Measurements from ENCODE around the gene LPP.

The LPP gene

DNA sequence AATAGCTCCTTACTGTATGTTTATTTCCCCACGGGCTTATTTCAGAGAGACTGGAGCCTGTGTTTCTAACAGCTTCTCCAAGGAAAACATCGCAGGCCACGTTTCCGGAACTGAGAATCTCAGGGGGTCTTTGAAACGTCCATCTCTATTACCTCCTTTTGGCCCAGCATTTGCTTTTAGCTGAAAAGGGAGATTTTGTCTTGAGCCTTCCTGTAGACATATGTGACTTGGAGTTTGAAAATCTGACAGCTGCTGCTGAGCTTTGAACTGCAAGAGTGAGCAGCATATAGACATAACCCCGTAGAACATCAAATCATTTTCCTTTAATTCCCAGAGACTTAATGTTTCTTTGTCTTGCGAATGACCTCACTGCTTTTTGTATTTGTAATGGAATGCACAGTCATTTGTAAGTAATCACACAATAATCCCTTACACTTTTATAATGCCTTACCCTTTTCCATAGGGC lies 54.6 kb downstream of the LPP start:
- Histone ChIP-seq H3K79me2 (ENCODE audit: insufficient read depth, low read length) (peaks cover 26% of the 10 kb centered on the region), H3K36me3 (ENCODE audit: insufficient read depth, low read length) (no peaks in the 10 kb centered on the region), H3K4me1 (ENCODE audit: insufficient read depth, low read length) (no peaks in the 10 kb centered on the region), H3K9me3 (ENCODE audit: insufficient read depth, low read length, severe bottlenecking) (no peaks in the 10 kb centered on the region), H4K20me1 (ENCODE audit: insufficient read depth, low read length) (no peaks in the 10 kb centered on the region), H2AFZ (ENCODE audit: low read depth, low read length) (no peak overlapping the region), H3K27me3 (ENCODE audit: insufficient read depth, low read length, poor library complexity) (no peaks in the 10 kb centered on the region), H3K4me2 (ENCODE audit: insufficient read depth, low read length) (no peak overlapping the region), H3K27ac (ENCODE audit: low read length) (no peak overlapping the region), H3K4me3 (ENCODE audit: low read depth in 1 of 2, low read length in 2 of 2) (no peak overlapping the region), H3K9ac (ENCODE audit: low read depth, low read length) (no peak overlapping the region)
- ATAC-seq (ENCODE audit: insufficient read depth, low read depth) (no peak), DNase-seq (no peak)
- no peak for TF ChIP-seq EZH2 (IDR thresholded peaks at IDR 0.05; ENCODE audit: borderline replicate concordance, low read depth, low read length, severe bottlenecking)
- TF ChIP-seq CTCF (IDR thresholded peaks at IDR 0.05; ENCODE audit: borderline replicate concordance, extremely low read depth, low read length, poor library complexity, severe bottlenecking), result no peak

- H3K36me3 ChIP-seq (ENCODE audit: insufficient read depth, low read length), result no peaks in the 10 kb centered on the region
- H3K79me2 ChIP-seq (ENCODE audit: insufficient read depth, low read length), result peaks cover 23% of the 10 kb centered on the region
- no peaks in the 10 kb centered on the region for H4K20me1 ChIP-seq (ENCODE audit: insufficient read depth, low read length)
- DNase-seq (no peak), ATAC-seq (ENCODE audit: insufficient read depth, low read depth) (no peak)
- H3K9ac ChIP-seq (ENCODE audit: low read depth, low read length), result no peak overlapping the region
- H2AFZ ChIP-seq (ENCODE audit: low read depth, low read length), result no peak overlapping the region
- no peak overlapping the region for H3K4me3 ChIP-seq (ENCODE audit: low read depth in 1 of 2, low read length in 2 of 2)
- H3K4me2 ChIP-seq (ENCODE audit: insufficient read depth, low read length), result no peak overlapping the region
- no peaks in the 10 kb centered on the region for H3K9me3 ChIP-seq (ENCODE audit: insufficient read depth, low read length, severe bottlenecking)
- no peaks in the 10 kb centered on the region for H3K4me1 ChIP-seq (ENCODE audit: insufficient read depth, low read length)
- no peaks in the 10 kb centered on the region for H3K27me3 ChIP-seq (ENCODE audit: insufficient read depth, low read length, poor library complexity)
- H3K27ac ChIP-seq (ENCODE audit: low read length), result no peak overlapping the region
- TF ChIP-seq EZH2 (IDR thresholded peaks at IDR 0.05; ENCODE audit: borderline replicate concordance, low read depth, low read length, severe bottlenecking), result no peak
- TF ChIP-seq CTCF (IDR thresholded peaks at IDR 0.05; ENCODE audit: borderline replicate concordance, extremely low read depth, low read length, poor library complexity, severe bottlenecking), result no peak
Observed at GRCh38 chr3:188209034-188209433, 55.1 kb downstream of the LPP start.

- no peaks in the 10 kb centered on the region for H3K27me3 ChIP-seq (ENCODE audit: insufficient read depth, low read length, poor library complexity)
- H2AFZ ChIP-seq (ENCODE audit: low read depth, low read length), result no peak overlapping the region
- no peak for TF ChIP-seq CTCF (IDR thresholded peaks at IDR 0.05; ENCODE audit: borderline replicate concordance, extremely low read depth, low read length, poor library complexity, severe bottlenecking)
- TF ChIP-seq EZH2 (IDR thresholded peaks at IDR 0.05; ENCODE audit: borderline replicate concordance, low read depth, low read length, severe bottlenecking), result no peak
- H3K36me3 ChIP-seq (ENCODE audit: insufficient read depth, low read length), result no peaks in the 10 kb centered on the region
- H3K4me2 ChIP-seq (ENCODE audit: insufficient read depth, low read length), result no peak overlapping the region
- no peak overlapping the region for H3K4me3 ChIP-seq (ENCODE audit: low read depth in 1 of 2, low read length in 2 of 2)
- H4K20me1 ChIP-seq (ENCODE audit: insufficient read depth, low read length), result no peaks in the 10 kb centered on the region
- H3K9ac ChIP-seq (ENCODE audit: low read depth, low read length), result no peak overlapping the region
- no peaks in the 10 kb centered on the region for H3K4me1 ChIP-seq (ENCODE audit: insufficient read depth, low read length)
- DNase-seq, result no peak
- H3K9me3 ChIP-seq (ENCODE audit: insufficient read depth, low read length, severe bottlenecking), result no peaks in the 10 kb centered on the region
- no peak for ATAC-seq (ENCODE audit: insufficient read depth, low read depth)
- no peak overlapping the region for H3K27ac ChIP-seq (ENCODE audit: low read length)
- H3K79me2 ChIP-seq (ENCODE audit: insufficient read depth, low read length), result peaks cover 22% of the 10 kb centered on the region
Observed at GRCh38 chr3:188209740-188210139, 55.8 kb downstream of the LPP start.

DNA sequence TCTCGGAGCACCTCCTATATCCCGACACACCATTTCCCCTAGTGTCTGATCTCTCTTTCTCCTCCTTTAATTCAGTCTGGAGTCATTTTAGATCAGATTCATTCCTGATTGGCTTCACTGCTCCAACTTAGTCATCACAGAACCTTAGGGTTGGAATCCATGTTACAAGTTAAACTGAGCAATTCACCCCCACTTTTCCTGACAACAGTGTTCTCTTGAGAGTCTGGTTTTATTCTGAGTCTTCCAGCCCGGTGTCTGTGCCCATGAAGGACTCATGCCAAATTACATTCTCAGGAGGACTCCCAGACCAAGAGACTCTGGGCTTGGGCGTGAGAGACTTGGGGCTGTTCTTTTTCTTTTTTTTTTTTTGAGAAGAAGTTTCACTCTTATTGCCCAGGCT lies 57.5 kb downstream of the LPP start:
- no peak for DNase-seq
- no peak for TF ChIP-seq EZH2 (IDR thresholded peaks at IDR 0.05; ENCODE audit: borderline replicate concordance, low read depth, low read length, severe bottlenecking)
- no peak for TF ChIP-seq CTCF (IDR thresholded peaks at IDR 0.05; ENCODE audit: borderline replicate concordance, extremely low read depth, low read length, poor library complexity, severe bottlenecking)
- no peaks in the 10 kb centered on the region for H3K9me3 ChIP-seq (ENCODE audit: insufficient read depth, low read length, severe bottlenecking)
- no peaks in the 10 kb centered on the region for H3K36me3 ChIP-seq (ENCODE audit: insufficient read depth, low read length)
- no peak for ATAC-seq (ENCODE audit: insufficient read depth, low read depth)
- H3K4me2 ChIP-seq (ENCODE audit: insufficient read depth, low read length), result no peak overlapping the region
- no peaks in the 10 kb centered on the region for H3K27me3 ChIP-seq (ENCODE audit: insufficient read depth, low read length, poor library complexity)
- peaks cover 17% of the 10 kb centered on the region for H3K79me2 ChIP-seq (ENCODE audit: insufficient read depth, low read length)
- H3K9ac ChIP-seq (ENCODE audit: low read depth, low read length), result no peak overlapping the region
- H3K27ac ChIP-seq (ENCODE audit: low read length), result no peak overlapping the region
- H4K20me1 ChIP-seq (ENCODE audit: insufficient read depth, low read length), result no peaks in the 10 kb centered on the region
- H3K4me1 ChIP-seq (ENCODE audit: insufficient read depth, low read length), result peaks cover 2% of the 10 kb centered on the region
- no peak overlapping the region for H2AFZ ChIP-seq (ENCODE audit: low read depth, low read length)
- H3K4me3 ChIP-seq (ENCODE audit: low read depth in 1 of 2, low read length in 2 of 2), result no peak overlapping the region

All from DND-41 (cell line).